IMR-90 (cell line): ENCODE data around the gene SAMD8. TPM values are rescaled to one million over a fixed set of nuclear protein-coding genes. Genes with fewer than 3 reads are reported as not detected.
"Not testable (repeated sequence)": the region's sequence is repeated elsewhere in the genome, so short reads cannot be mapped to it uniquely, and the experiment has no call there.

ENCODE experiments used
- ATAC-seq: fragments of 200-7000 bp; cut with Tn5 transposase; 2 replicates; pipeline ENCODE4 v1.9.1; 2020; ENCODE audit warnings: low read depth, mild to moderate bottlenecking, moderate library complexity
- BruUV-seq: library from RNA; stranded (reverse); fragments of 400-500 nt; replicated peaks from 2 replicates; lab custom pipeline; 2021; lab: Mats Ljungman, UMichigan
- CTCF ChIA-PET: fragments of 300-600 bp; formaldehyde crosslinking; extraction: SDS; loops from one replicate; lab custom pipeline; 2021; ENCODE audit warnings: antibody characterized with exemption; lab: Yijun Ruan, JAX
- POLR2A ChIA-PET: fragments of 300-600 bp; sonication (Branson Sonifier 250); formaldehyde crosslinking; loops from one replicate; lab custom pipeline; 2022; ENCODE audit warnings: antibody characterized with exemption; ENCODE audit not compliant: unreplicated experiment; lab: Charles Lee
- DNase-seq: peaks from one replicate; pipeline ENCODE4 v3.0.0; 2013
- H2AFZ ChIP-seq: replicated peaks from 2 replicates; pipeline ENCODE3; 2013; ENCODE audit warnings: low read length, mild to moderate bottlenecking; ENCODE audit not compliant: poor library complexity
- H2AK5ac ChIP-seq: 2 replicates; pipeline ENCODE4 v1.6.1; 2013; ENCODE audit warnings: low read depth, low read length, inconsistent platforms
- H2AK9ac ChIP-seq: replicated peaks from 2 replicates; pipeline ENCODE3; 2013; ENCODE audit warnings: mild to moderate bottlenecking, low read depth, low read length, moderate library complexity; ENCODE audit not compliant: poor library complexity
- H2BK120ac ChIP-seq: 2 replicates; pipeline ENCODE4 v1.6.1; 2013; ENCODE audit warnings: low read depth, low read length, inconsistent platforms
- H2BK15ac ChIP-seq: 3 replicates; pipeline ENCODE4 v1.6.1; 2013; ENCODE audit warnings: low read depth, low read length, inconsistent platforms
- H2BK20ac ChIP-seq: 2 replicates; pipeline ENCODE4 v1.6.1; 2013; ENCODE audit warnings: low read depth, mild to moderate bottlenecking, inconsistent platforms, low read length, moderate library complexity
- H2BK5ac ChIP-seq: 2 replicates; pipeline ENCODE4 v1.6.1; 2013; ENCODE audit warnings: mild to moderate bottlenecking, low read depth, low read length, inconsistent platforms; ENCODE audit not compliant: poor library complexity, severe bottlenecking
- H3K14ac ChIP-seq: replicated peaks from 2 replicates; pipeline ENCODE4 v1.6.1; 2013; ENCODE audit warnings: low read depth, low read length, inconsistent platforms
- H3K18ac ChIP-seq: 2 replicates; pipeline ENCODE4 v1.6.1; 2013; ENCODE audit warnings: low read depth, low read length, control low read depth
- H3K23ac ChIP-seq: 2 replicates; pipeline ENCODE4 v1.6.1; 2013; ENCODE audit warnings: low read depth, low read length, inconsistent platforms
- H3K27ac ChIP-seq: 2 replicates; pipeline ENCODE4 v1.5.1; 2013; ENCODE audit warnings: mild to moderate bottlenecking, control low read depth, low read length; ENCODE audit not compliant: insufficient read depth
- H3K27me3 ChIP-seq: 2 replicates; pipeline ENCODE4 v1.6.1; 2013; ENCODE audit warnings: low read length; ENCODE audit not compliant: control insufficient read depth, insufficient read depth
- H3K36me3 ChIP-seq: 2 replicates; pipeline ENCODE4 v1.6.1; 2013; ENCODE audit warnings: low read length, mixed read lengths; ENCODE audit not compliant: control insufficient read depth, insufficient read depth
- H3K4ac ChIP-seq: 2 replicates; pipeline ENCODE4 v1.6.1; 2013; ENCODE audit warnings: low read depth, low read length, inconsistent platforms
- H3K4me1 ChIP-seq: 2 replicates; pipeline ENCODE4 v1.6.1; 2013; ENCODE audit warnings: low read length, mixed read lengths; ENCODE audit not compliant: control insufficient read depth, insufficient read depth
- H3K4me2 ChIP-seq: 2 replicates; pipeline ENCODE4 v1.6.1; 2013; ENCODE audit warnings: low read depth, mild to moderate bottlenecking, control low read depth, low read length, moderate library complexity
- H3K4me3 ChIP-seq: 2 replicates; pipeline ENCODE4 v1.5.1; 2013; ENCODE audit warnings: low read depth, mild to moderate bottlenecking, control low read depth, low read length, moderate library complexity; ENCODE audit not compliant: insufficient read depth
- H3K56ac ChIP-seq: 2 replicates; pipeline ENCODE4 v1.6.1; 2013; ENCODE audit warnings: low read length, inconsistent platforms; ENCODE audit not compliant: insufficient read depth; ENCODE audit errors: extremely low read depth
- H3K79me1 ChIP-seq, 2 experiments: 2 replicates each; pipeline ENCODE4 v1.6.1; 2013; ENCODE audit warnings: low read length in 2 of 2, inconsistent platforms in 1 of 2, low read depth in 1 of 2
- H3K9ac ChIP-seq: 2 replicates; pipeline ENCODE4 v1.6.1; 2013; ENCODE audit warnings: low read depth, low read length, control low read depth
- H3K9me1 ChIP-seq: 2 replicates; pipeline ENCODE4 v1.6.1; 2013; ENCODE audit warnings: low read length, inconsistent platforms; ENCODE audit not compliant: insufficient read depth
- H3K9me3 ChIP-seq: 2 replicates; pipeline ENCODE4 v1.6.1; 2013; ENCODE audit warnings: low read length; ENCODE audit not compliant: control insufficient read depth, insufficient read depth
- H4K20me1 ChIP-seq: 2 replicates; pipeline ENCODE4 v1.6.1; 2013; ENCODE audit warnings: low read length, inconsistent platforms; ENCODE audit not compliant: insufficient read depth
- H4K5ac ChIP-seq: 2 replicates; pipeline ENCODE4 v1.6.1; 2013; ENCODE audit warnings: mild to moderate bottlenecking, low read depth, low read length, control low read depth
- H4K8ac ChIP-seq, 2 experiments: 2 replicates each; pipeline ENCODE4 v1.6.1; 2013; ENCODE audit warnings: low read depth in 2 of 2, low read length in 2 of 2, control low read depth in 1 of 2, inconsistent platforms in 1 of 2
- H4K91ac ChIP-seq: 2 replicates; pipeline ENCODE4 v1.6.1; 2013; ENCODE audit warnings: low read depth, low read length, inconsistent platforms; ENCODE audit not compliant: insufficient read depth
- WGBS, 2 experiments: methylation state at CpG; one replicate each; pipeline versions ENCODE4 v1.1.5 to v1.1.7; 2013; ENCODE audit warnings: missing lambda C conversion rate in 2 of 2; ENCODE audit not compliant: insufficient read length in 1 of 2; ENCODE audit errors: extremely low coverage in 2 of 2; 5-methylcytosine and 5-hydroxymethylcytosine counted together
- dilution Hi-C: fragments of 300-500 bp; cut with HindIII; formaldehyde crosslinking; loops from one replicate; pipeline ENCODE4 v1.14.3; 2018; ENCODE audit warnings: low sequenced_read_pairs; ENCODE audit not compliant: unreplicated experiment
- in situ Hi-C: fragments of 300-500 bp; cut with MboI; formaldehyde crosslinking; loops from 3 replicates; pipeline ENCODE4 v1.14.3; 2019; ENCODE audit warnings: low sequenced_read_pairs, inconsistent platforms, mixed read lengths
- intact Hi-C: fragments of 100-400 bp; cut with micrococcal nuclease; formaldehyde crosslinking; loops from 2 replicates; pipeline ENCODE4 v1.10.0; 2022
- polyA plus RNA-seq, 3 experiments: library from polyadenylated mRNA; depleted of rRNA; stranded (reverse); fragments of >200 nt; gene quantifications; 2 replicates each; pipeline ENCODE4 v1.2.3, GENCODE V29; 2012; ENCODE audit warnings: low replicate concordance in 1 of 3
- total RNA-seq: library from RNA; depleted of rRNA; stranded (reverse); fragments of >200 nt; gene quantifications from 2 replicates; pipeline ENCODE4 v1.2.3, GENCODE V29; 2012

Gene SAMD8
- total and polyA plus RNA-seq, 2 of the 4 experiments (the other 2 are of a cell fraction): 10.1 to 28.7 TPM

DNA sequence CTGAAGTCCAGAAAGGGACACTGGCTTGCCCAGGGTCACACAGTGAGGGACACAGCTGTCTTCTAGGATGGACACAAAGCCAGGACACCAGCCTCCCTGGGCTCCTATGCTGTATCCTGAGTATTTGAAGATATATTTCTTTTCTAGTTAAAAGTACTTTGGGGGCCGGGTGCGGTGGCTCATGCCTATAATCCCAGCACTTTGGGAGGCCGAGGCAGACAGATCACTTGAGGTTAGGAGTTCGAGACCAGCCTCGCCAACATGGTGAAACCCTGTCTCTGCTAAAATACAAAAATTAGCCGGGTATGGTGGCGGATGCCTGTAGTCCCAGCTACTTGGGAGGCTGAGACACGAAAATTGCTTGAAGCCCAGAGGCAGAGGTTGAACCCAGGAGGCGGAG is 4.6 kb upstream of the SAMD8 start:
- H3K79me1 ChIP-seq: peaks cover 0 to 10% of the 10 kb centered on the region in 2 experiments; a peak in 2 of 4 replicates
- H3K27ac ChIP-seq, H2BK120ac ChIP-seq, H2BK15ac ChIP-seq, H4K5ac ChIP-seq, H4K91ac ChIP-seq, DNase-seq, H3K4ac ChIP-seq, H2BK5ac ChIP-seq, dilution Hi-C loops, H3K4me2 ChIP-seq, H3K27me3 ChIP-seq, H3K23ac ChIP-seq, in situ Hi-C loops, H3K4me3 ChIP-seq, H3K4me1 ChIP-seq, H4K20me1 ChIP-seq, H4K8ac ChIP-seq, H3K9ac ChIP-seq, H2AK9ac ChIP-seq, H3K9me3 ChIP-seq, H3K9me1 ChIP-seq, H2BK20ac ChIP-seq, H3K36me3 ChIP-seq, H2AFZ ChIP-seq, H2AK5ac ChIP-seq, H3K18ac ChIP-seq, ATAC-seq, H3K56ac ChIP-seq, H3K14ac ChIP-seq, POLR2A ChIA-PET, BruUV-seq: not testable (repeated sequence)
- 97% methylated on average over 5 of the region's 9 CpGs; no CpG with 5 or more reads in 1 of the 2 experiments for WGBS, 2 experiments
- CTCF ChIA-PET: interaction anchor here (0.7 kb wide), 1 partner anchor 80 kb away, joined by 3 read pairs; no protein-coding TSS in a partner anchor
- intact Hi-C loops: loop anchor here (10.0 kb wide), 1 partner anchor 982 kb away; no protein-coding TSS in a partner anchor
